Liver (tissue), 3 donors: ENCODE results near the gene RGS14.

Experiments used
- ATF3 ChIP-seq: IDR thresholded peaks from 2 replicates; pipeline ENCODE4 v1.6.1; 2016; ENCODE audit warnings: antibody characterized with exemption
- CTCF ChIP-seq: fragments of 150-350 bp; IDR thresholded peaks from 2 replicates; pipeline ENCODE4 v1.5.1; 2017; ENCODE audit warnings: improper control_type of control experiment, low read depth, low read length; ENCODE audit not compliant: missing input control
- donor health status: healthy.
- donor health status: healthy.

- TF ChIP-seq CTCF (no peak), ATF3 (no peak)
These were observed 6.8 kb upstream of the RGS14 start for GRCh38 chr5:177350776-177351391.
